HepG2 (cell line): ENCODE results near the gene RDH12. TPM values are rescaled to one million over a fixed set of nuclear protein-coding genes. Genes with fewer than 3 reads are reported as not detected.

ENCODE experiments used
- ATAC-seq: fragments of 200-7000 bp; cut with Tn5 transposase; 3 replicates; pipeline ENCODE4 v1.9.1; 2020; ENCODE audit warnings: mild to moderate bottlenecking, moderate library complexity
- BruUV-seq: library from RNA; stranded (reverse); fragments of 400-500 nt; replicated peaks from 2 replicates; lab custom pipeline; 2021; lab: Mats Ljungman, UMichigan
- CTCF ChIA-PET: fragments of 300-600 bp; formaldehyde crosslinking; extraction: SDS; loops from one replicate; lab custom pipeline; 2021; ENCODE audit warnings: low total read pairs, inconsistent platforms, low intra/inter-chr PET ratio; lab: Yijun Ruan, JAX
- POLR2A ChIA-PET: fragments of 350-600 bp; sonication (Branson Sonifier 250); formaldehyde crosslinking; loops from one replicate; lab custom pipeline; 2020; ENCODE audit warnings: antibody characterized with exemption, inconsistent platforms; lab: Yijun Ruan, JAX
- DNase-seq: peaks from one replicate; pipeline ENCODE4 v3.0.0-alpha.2; 2015; ENCODE audit warnings: low spot score
- FAIRE-seq: peaks from 3 replicates; lab custom pipeline; 2011; peaks lifted over from hg19 to GRCh38; lab: Jason Lieb, UNC
- H2AFZ ChIP-seq: one replicate; pipeline ENCODE4 v1.6.1; 2011; ENCODE audit warnings: low read length, inconsistent platforms
- H3K27ac ChIP-seq: fragments of 300-600 bp; 3 replicates; pipeline ENCODE4 v1.8.0; 2011; ENCODE audit warnings: mixed run types, mild to moderate bottlenecking, mixed read lengths, low read length, inconsistent platforms; ENCODE audit not compliant: insufficient read depth; ENCODE audit errors: extremely low read length
- H3K27me3 ChIP-seq, 2 experiments: fragments of 200-600 bp in 1 of 2; 2 replicates in 1 of 2; 3 replicates in 1 of 2; pipeline versions ENCODE4 v1.6.0 to v1.8.0; 2011; ENCODE audit warnings: low read length in 2 of 2, mild to moderate bottlenecking in 2 of 2, moderate library complexity in 2 of 2, inconsistent platforms in 1 of 2; ENCODE audit not compliant: insufficient read depth in 2 of 2, control insufficient read depth in 1 of 2
- H3K36me3 ChIP-seq, 2 experiments: fragments of 200-600 bp in 1 of 2; replicated peaks in 1 of 2; 2 replicates in 1 of 2; 3 replicates in 1 of 2; pipeline versions ENCODE4 v1.5.1 to v1.8.0; 2011; ENCODE audit warnings: low read length in 2 of 2, inconsistent platforms in 1 of 2; ENCODE audit not compliant: insufficient read depth in 2 of 2, control insufficient read depth in 1 of 2
- H3K4me1 ChIP-seq: 2 replicates; pipeline ENCODE4 v1.5.1; 2012; ENCODE audit warnings: low read length, inconsistent platforms; ENCODE audit not compliant: insufficient read depth
- H3K4me2 ChIP-seq: 2 replicates; pipeline ENCODE4 v1.6.0; 2011; ENCODE audit warnings: low read depth, low read length, inconsistent platforms
- H3K4me3 ChIP-seq, 3 experiments: fragments of 200-600 bp in 1 of 3; sonication (generic), shearing (Covaris generic) in 1 of 3; replicated peaks in 1 of 3; 2 replicates each; pipeline ENCODE4 v1.5.1; 2011 to 2016; ENCODE audit warnings: low read length in 3 of 3, inconsistent platforms in 2 of 3, low read depth in 2 of 3, mild to moderate bottlenecking in 2 of 3, control low read depth in 1 of 3, mixed read lengths in 1 of 3; ENCODE audit not compliant: insufficient read depth in 1 of 3
- H3K79me2 ChIP-seq: one replicate; pipeline ENCODE4 v1.6.1; 2011; ENCODE audit warnings: low read length, inconsistent platforms; ENCODE audit not compliant: insufficient read depth
- H3K9ac ChIP-seq: 2 replicates; pipeline ENCODE4 v1.6.0; 2011; ENCODE audit warnings: mild to moderate bottlenecking, low read depth, low read length, inconsistent platforms; ENCODE audit not compliant: insufficient read depth
- H3K9me3 ChIP-seq: 2 replicates; pipeline ENCODE4 v1.5.1; 2012; ENCODE audit warnings: mild to moderate bottlenecking, low read length
- H4K20me1 ChIP-seq: 2 replicates; pipeline ENCODE4 v1.6.0; 2011; ENCODE audit warnings: inconsistent platforms, mild to moderate bottlenecking, low read length, moderate library complexity; ENCODE audit not compliant: insufficient read depth
- ARID5B ChIP-seq: IDR thresholded peaks from 2 replicates; pipeline ENCODE4 v1.4.0; 2020; ENCODE audit warnings: mild to moderate bottlenecking, missing genetic modification reagents
- EHMT2 ChIP-seq: fragments of 200-600 bp; sonication (generic); IDR thresholded peaks from 2 replicates; pipeline ENCODE4 v1.7.0; 2017; ENCODE audit warnings: antibody characterized with exemption, low read depth, low read length, borderline replicate concordance
- FOXA1 ChIP-seq, 2 experiments: fragments of 450-650 bp in 1 of 2; sonication (generic) in 1 of 2; formaldehyde crosslinking in 1 of 2; IDR thresholded peaks; 2 replicates each; pipeline versions ENCODE4 v1.4.0 to v1.6.1; 2016 to 2020; ENCODE audit warnings: missing genetic modification reagents in 1 of 2
- FOXM1 ChIP-seq: sonication (generic); formaldehyde crosslinking; IDR thresholded peaks from 2 replicates; pipeline ENCODE4 v1.5.0; 2020; ENCODE audit warnings: missing genetic modification reagents
- HIC2 ChIP-seq: sonication (generic); formaldehyde crosslinking; IDR thresholded peaks from 2 replicates; pipeline ENCODE4 v1.9.0; 2022; ENCODE audit warnings: low read depth, missing genetic modification reagents
- NFKBIZ ChIP-seq: IDR thresholded peaks from 2 replicates; pipeline ENCODE4 v1.6.1; 2018; ENCODE audit warnings: missing genetic modification reagents, missing compliant biosample characterization
- SCMH1 ChIP-seq: sonication (generic); formaldehyde crosslinking; IDR thresholded peaks from 2 replicates; pipeline ENCODE4 v1.9.0; 2021; ENCODE audit warnings: missing genetic modification reagents, mild to moderate bottlenecking, borderline replicate concordance
- SPEN ChIP-seq: sonication (generic); formaldehyde crosslinking; IDR thresholded peaks from 2 replicates; pipeline ENCODE4 v1.5.1; 2020; ENCODE audit warnings: low read depth, mild to moderate bottlenecking, missing genetic modification reagents
- SRSF9 ChIP-seq: fragments of 200-400 bp; formaldehyde crosslinking; IDR thresholded peaks from 2 replicates; pipeline ENCODE4 v1.6.1; 2018; ENCODE audit warnings: borderline replicate concordance, mild to moderate bottlenecking, low read depth, low read length; ENCODE audit not compliant: insufficient read depth, poor library complexity, severe bottlenecking
- TCF7 ChIP-seq: sonication (generic); IDR thresholded peaks from 2 replicates; pipeline ENCODE4 v1.6.1; 2016; ENCODE audit warnings: antibody characterized with exemption, low read depth
- ZEB1 ChIP-seq: IDR thresholded peaks from 2 replicates; pipeline ENCODE4 v1.6.1; 2012; ENCODE audit warnings: mild to moderate bottlenecking, low read depth, inconsistent platforms; ENCODE audit not compliant: insufficient replicate concordance
- ZMAT3 ChIP-seq: sonication (generic); formaldehyde crosslinking; conservative IDR thresholded peaks from 2 replicates; pipeline ENCODE4 v1.7.0; 2021; ENCODE audit warnings: missing genetic modification reagents
- ZNF496 ChIP-seq: sonication (generic); formaldehyde crosslinking; IDR thresholded peaks from 2 replicates; pipeline ENCODE4 v1.8.1; 2023; ENCODE audit warnings: mild to moderate bottlenecking, moderate library complexity, missing genetic modification reagents; ENCODE audit not compliant: insufficient replicate concordance
- ZNF513 ChIP-seq: sonication (generic); formaldehyde crosslinking; conservative IDR thresholded peaks from 2 replicates; pipeline ENCODE4 v1.5.0; 2020; ENCODE audit warnings: missing genetic modification reagents
- ZNF781 ChIP-seq: sonication (generic); formaldehyde crosslinking; IDR thresholded peaks from 2 replicates; pipeline ENCODE4 v1.5.1; 2020; ENCODE audit warnings: borderline replicate concordance, mild to moderate bottlenecking, missing genetic modification reagents; ENCODE audit errors: not compliant biosample characterization
- WGBS: methylation state at CpG from one replicate; pipeline ENCODE4 v1.1.6; 2017; ENCODE audit warnings: low lambda C conversion rate; 5-methylcytosine and 5-hydroxymethylcytosine counted together
- in situ Hi-C: cut with HindIII; loops from 2 replicates; pipeline ENCODE4 v1.10.0; 2017; ENCODE audit warnings: low pct_unique_long_range_greater_than_20kb; ENCODE audit not compliant: extremely low pct_ligation_motif_present
- intact Hi-C: fragments of 100-400 bp; cut with micrococcal nuclease; formaldehyde crosslinking; loops from one replicate; pipeline ENCODE4 v1.10.0; 2022; ENCODE audit not compliant: unreplicated experiment
- polyA plus RNA-seq, 8 experiments: library from polyadenylated mRNA; depleted of rRNA in 3 of 8; stranded (reverse) in 7 of 8; unstranded in 1 of 8; fragments of >200 nt; fragmentation: Illumina TruSeq in 4 of 8; extraction: Trizol in 4 of 8; gene quantifications; 2 replicates each; pipeline versions ENCODE4 v1.2.1 to v1.2.3, GENCODE V29; 2011 to 2016; ENCODE audit warnings: low read depth in 4 of 8, missing spikeins in 1 of 8, mixed read lengths in 1 of 8; ENCODE audit not compliant: insufficient read depth in 1 of 8
- total RNA-seq, 5 experiments: library from RNA; depleted of rRNA; stranded (reverse); fragments of >200 nt; fragmentation: Illumina TruSeq; extraction: Trizol; gene quantifications; 2 replicates each; pipeline ENCODE4 v1.2.3, GENCODE V29; 2016; ENCODE audit warnings: low read depth in 1 of 5

RDH12 gene
- total and polyA plus RNA-seq, 2 of the 13 experiments (the other 11 are each of a cell fraction or from before 2014, with no cell fraction given): 1.6 to 2.1 TPM

- DNase-seq (peak; percentile 28), FAIRE-seq (peak; percentile 70), ATAC-seq (peak; percentile 95)
- peak overlapping the region; percentile 22 to 69 (median 54); a peak in 5 of 6 replicates for H3K4me3 ChIP-seq
- no peaks in the 10 kb centered on the region for H3K27me3 ChIP-seq
- WGBS: 16% methylated on average over 15 of the region's 21 CpGs
- H3K27ac ChIP-seq: peak overlapping the region; percentile 55
- H4K20me1 ChIP-seq: no peaks in the 10 kb centered on the region
- H2AFZ ChIP-seq: peak overlapping the region; percentile 95
- H3K4me1 ChIP-seq: peaks cover 36% of the 10 kb centered on the region
- intact Hi-C loops: no loop called here
- ChIA-PET POLR2A (interaction anchor here (1.1 to 3.2 kb wide), 11 partner anchors 10 to 129 kb away, joined by 3 to 20 read pairs (median 4); partner anchors contain the start of genes PIGH, RDH11, VTI1B and ZFYVE26), CTCF (no interaction called here)
- H3K9me3 ChIP-seq: no peaks in the 10 kb centered on the region
- H3K79me2 ChIP-seq: no peaks in the 10 kb centered on the region
- TSS peak; percentile 74 for BruUV-seq
- in situ Hi-C loops: no loop called here
- H3K9ac ChIP-seq: peak overlapping the region; percentile 62
- H3K4me2 ChIP-seq: peak overlapping the region; percentile 86
- no peaks in the 10 kb centered on the region for H3K36me3 ChIP-seq
- TF ChIP-seq FOXM1 (CRISPR knock-in tag) (no peak), EHMT2 (no peak), SPEN (peak; percentile 32; the same call in 1 of the 2 replicates), ZNF513 (CRISPR knock-in tag) (no peak), TCF7 (no peak), ZMAT3 (CRISPR knock-in tag) (no peak), HIC2 (CRISPR knock-in tag) (peak; percentile 37; the same call in 1 of the 2 replicates), SCMH1 (CRISPR knock-in tag) (no peak), SRSF9 (no peak), ZEB1 (peak; percentile 25), NFKBIZ (CRISPR knock-in tag) (no peak), ARID5B (peak; percentile 67; the same call in 1 of the 2 replicates), FOXA1 (IDR thresholded peaks at IDR 0.05) (no peak), FOXA1 (CRISPR knock-in tag; IDR thresholded peaks at IDR 0.05) (peak; percentile 28; the same call in 1 of the 2 replicates), ZNF781 (CRISPR knock-in tag) (no peak), ZNF496 (CRISPR knock-in tag) (no peak)
These were observed 27.6 kb downstream of the RDH12 start for GRCh38 chr14:67729072-67729885.
